ENCODE results near the gene DDX28. TPM values are rescaled to one million over a fixed set of nuclear protein-coding genes. Genes with fewer than 3 reads are reported as not detected.
A peak's percentile ranks its signal among the peaks of the same experiment; 100 is the strongest.
"Not testable (repeated sequence)": the region's sequence is repeated elsewhere in the genome, so short reads cannot be mapped to it uniquely, and the experiment has no call there.

Gene DDX28
- total RNA-seq, 3 donors from 2014 or later, result 6.1 to 7.2 (median 6.8) TPM

DNA sequence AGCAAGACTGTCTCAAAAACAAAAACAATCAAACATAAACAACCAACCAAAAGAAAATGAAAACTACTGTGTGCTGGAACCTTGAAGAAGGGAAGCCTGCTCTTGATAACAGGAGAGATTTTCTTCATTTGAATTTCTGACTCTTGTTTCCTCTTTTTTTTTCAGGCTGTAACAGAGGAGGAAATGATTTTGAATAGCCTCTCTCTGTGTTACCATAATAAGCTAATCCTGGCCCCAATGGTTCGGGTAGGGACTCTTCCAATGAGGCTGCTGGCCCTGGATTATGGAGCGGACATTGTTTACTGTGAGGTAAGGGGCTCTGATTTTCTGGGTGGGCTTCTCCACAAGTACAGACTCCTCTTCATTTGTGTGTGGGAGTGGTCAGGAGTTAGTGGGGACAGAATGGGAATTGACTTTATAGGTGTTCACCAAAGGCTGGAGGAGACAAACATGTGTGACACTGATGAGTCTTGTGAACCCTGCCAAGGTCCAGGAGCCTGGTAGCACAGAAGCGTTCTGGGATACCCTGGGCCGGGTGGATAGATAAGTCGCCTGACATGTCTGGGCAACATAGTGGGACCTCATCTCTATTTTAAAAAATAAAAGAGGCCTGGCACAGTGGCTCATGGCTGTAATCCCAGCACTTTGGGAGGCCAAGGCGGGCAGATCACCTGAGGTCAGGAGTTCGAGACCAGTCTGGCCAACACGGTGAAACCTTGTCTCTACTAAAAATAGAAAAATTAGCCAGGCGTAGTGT lies 15.0 kb upstream of the DDX28 start:
- DNase-seq (no peak), ATAC-seq (peak; percentile 23)
- Histone ChIP-seq H3K4me1 (ENCODE audit: low read depth) (no peaks in the 10 kb centered on the region), H3K36me3 (ENCODE audit: low read depth) (no peaks in the 10 kb centered on the region), H3K9me3 (no peaks in the 10 kb centered on the region), H3K4me3 (no peak overlapping the region)
- TF ChIP-seq, protein P1, sequence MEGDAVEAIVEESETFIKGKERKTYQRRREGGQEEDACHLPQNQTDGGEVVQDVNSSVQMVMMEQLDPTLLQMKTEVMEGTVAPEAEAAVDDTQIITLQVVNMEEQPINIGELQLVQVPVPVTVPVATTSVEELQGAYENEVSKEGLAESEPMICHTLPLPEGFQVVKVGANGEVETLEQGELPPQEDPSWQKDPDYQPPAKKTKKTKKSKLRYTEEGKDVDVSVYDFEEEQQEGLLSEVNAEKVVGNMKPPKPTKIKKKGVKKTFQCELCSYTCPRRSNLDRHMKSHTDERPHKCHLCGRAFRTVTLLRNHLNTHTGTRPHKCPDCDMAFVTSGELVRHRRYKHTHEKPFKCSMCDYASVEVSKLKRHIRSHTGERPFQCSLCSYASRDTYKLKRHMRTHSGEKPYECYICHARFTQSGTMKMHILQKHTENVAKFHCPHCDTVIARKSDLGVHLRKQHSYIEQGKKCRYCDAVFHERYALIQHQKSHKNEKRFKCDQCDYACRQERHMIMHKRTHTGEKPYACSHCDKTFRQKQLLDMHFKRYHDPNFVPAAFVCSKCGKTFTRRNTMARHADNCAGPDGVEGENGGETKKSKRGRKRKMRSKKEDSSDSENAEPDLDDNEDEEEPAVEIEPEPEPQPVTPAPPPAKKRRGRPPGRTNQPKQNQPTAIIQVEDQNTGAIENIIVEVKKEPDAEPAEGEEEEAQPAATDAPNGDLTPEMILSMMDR (IDR thresholded peaks at IDR 0.05), result no peak
- intact Hi-C loops (cut with DNase I, micrococcal nuclease), result no loop called here

DNA sequence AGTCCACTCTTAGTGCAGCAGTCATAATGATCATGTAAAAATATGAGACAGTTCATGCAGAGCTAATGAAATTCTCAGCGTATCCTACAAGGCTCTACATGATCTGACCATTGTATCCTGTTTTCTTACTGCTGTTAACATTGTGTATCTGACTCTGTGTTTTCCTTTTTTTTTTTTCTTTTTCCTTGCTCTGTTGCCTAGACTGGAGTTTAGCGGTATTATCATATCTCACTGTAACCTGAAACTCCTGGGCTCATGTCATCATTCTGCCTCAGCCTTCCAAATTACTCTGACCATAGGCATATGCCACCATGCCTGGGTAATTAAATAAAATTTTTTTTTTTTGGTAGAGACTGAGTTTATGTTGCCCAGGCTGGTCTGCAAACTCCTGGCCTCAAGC lies 12.2 kb upstream of the DDX28 start:
- H3K36me3 ChIP-seq (ENCODE audit: low read depth), result no peaks in the 10 kb centered on the region
- H3K4me3 ChIP-seq, result no peak overlapping the region
- intact Hi-C loops (cut with DNase I, micrococcal nuclease), result no loop called here
- H3K9me3 ChIP-seq, result no peaks in the 10 kb centered on the region
- no peaks in the 10 kb centered on the region for H3K4me1 ChIP-seq (ENCODE audit: low read depth)
- no peak for ATAC-seq
- DNase-seq, result no peak
- TF ChIP-seq, protein P1 (IDR thresholded peaks at IDR 0.05), result no peak

DNA sequence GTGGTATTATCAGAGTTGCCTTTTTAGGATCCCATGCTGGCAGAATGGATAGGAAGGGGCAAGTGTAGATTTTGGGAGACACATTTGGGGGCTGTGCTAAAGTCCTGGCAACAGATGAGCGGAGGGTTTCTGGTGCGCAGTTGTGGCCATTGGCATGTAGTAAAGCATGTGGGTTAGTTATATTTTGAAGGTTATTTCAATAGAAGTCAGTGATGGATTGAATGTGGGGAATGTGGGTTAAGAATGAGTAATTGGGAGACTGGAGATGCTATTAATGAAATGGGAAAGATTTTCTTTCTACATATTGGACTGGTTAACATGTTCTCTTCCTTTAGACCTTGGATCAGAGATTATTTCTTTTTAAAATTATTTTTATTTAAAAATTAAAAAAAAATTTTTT lies 10.1 kb upstream of the DDX28 start:
- Histone ChIP-seq H3K4me3 (no peak overlapping the region), H3K4me1 (ENCODE audit: low read depth) (no peaks in the 10 kb centered on the region), H3K36me3 (ENCODE audit: low read depth) (no peaks in the 10 kb centered on the region), H3K9me3 (no peaks in the 10 kb centered on the region)
- ATAC-seq, result no peak
- DNase-seq, result no peak
- TF ChIP-seq, protein P1 (IDR thresholded peaks at IDR 0.05), result no peak
- intact Hi-C loops (cut with DNase I, micrococcal nuclease), result no loop called here

DNA sequence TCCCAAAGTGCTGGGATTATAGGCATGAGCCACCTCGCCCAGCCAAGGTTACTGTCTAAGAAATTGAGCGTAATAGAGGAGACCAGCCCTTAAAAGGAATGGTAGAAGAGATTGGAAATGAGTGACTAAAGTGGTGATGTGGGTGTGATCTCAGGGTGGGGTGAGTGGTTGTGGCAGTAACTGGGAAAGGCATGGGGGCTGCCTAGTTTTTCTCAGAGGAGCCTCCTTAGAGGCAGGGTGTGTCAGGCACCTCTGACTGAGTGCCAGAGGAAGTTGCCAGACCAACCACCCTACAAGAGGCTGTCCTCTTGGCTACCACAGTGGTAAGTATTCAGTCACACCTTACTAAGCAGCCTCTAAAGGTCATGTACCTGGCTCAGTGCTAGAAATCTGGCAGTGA lies 8.9 kb upstream of the DDX28 start:
- ATAC-seq (peak; percentile 90), DNase-seq (peak in 1 of 3 donors; percentile 16)
- H3K9me3 ChIP-seq, result no peaks in the 10 kb centered on the region
- intact Hi-C loops (cut with DNase I, micrococcal nuclease), result no loop called here
- H3K36me3 ChIP-seq (ENCODE audit: low read depth), result no peaks in the 10 kb centered on the region
- TF ChIP-seq, protein P1 (IDR thresholded peaks at IDR 0.05), result no peak
- H3K4me3 ChIP-seq, result no peak overlapping the region
- H3K4me1 ChIP-seq (ENCODE audit: low read depth), result no peaks in the 10 kb centered on the region

DNA sequence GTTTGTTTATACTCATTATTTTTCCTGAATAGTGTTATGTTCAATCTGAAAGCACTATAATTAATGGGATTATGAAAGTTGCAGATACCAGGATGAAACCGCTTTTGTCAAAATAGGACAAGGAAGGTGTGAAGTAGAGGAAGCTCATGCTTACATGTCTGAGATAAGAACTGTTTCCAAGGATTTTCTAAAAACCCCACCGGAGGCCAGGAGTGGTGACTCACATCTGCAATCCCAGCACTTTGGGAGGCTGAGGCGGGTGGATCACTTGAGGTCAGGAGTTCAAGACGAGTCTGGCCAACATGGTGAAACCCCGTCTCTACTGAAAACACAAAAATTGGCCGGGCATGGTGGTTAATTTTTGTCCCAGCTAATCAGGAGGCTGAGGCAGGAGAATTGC lies 7.1 kb upstream of the DDX28 start:
- intact Hi-C loops (cut with DNase I, micrococcal nuclease); H3K36me3 ChIP-seq (ENCODE audit: low read depth); H3K9me3 ChIP-seq; H3K4me1 ChIP-seq (ENCODE audit: low read depth); H3K4me3 ChIP-seq; ATAC-seq; DNase-seq: not testable (repeated sequence)

DNA sequence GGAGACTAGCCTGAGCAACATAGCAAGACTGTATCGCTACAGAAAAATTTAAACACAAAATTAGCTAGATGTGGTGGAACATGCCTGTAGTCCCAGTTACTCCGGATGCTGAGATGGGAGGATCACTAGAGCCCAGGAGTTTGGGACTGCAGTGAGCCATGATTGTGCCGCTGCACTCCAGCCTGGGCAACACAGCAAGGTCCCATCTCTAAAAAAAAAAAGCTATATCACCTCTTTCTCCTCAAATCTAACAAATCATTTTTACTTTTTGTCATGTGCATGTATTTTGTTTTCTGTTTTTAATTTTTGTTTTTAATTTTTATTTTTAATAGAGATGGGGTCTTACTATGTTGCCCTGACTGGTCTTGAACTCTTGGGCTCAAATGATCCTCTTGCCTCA lies 6.0 kb upstream of the DDX28 start:
- peaks cover 2% of the 10 kb centered on the region for H3K4me1 ChIP-seq (ENCODE audit: low read depth)
- no peaks in the 10 kb centered on the region for H3K36me3 ChIP-seq (ENCODE audit: low read depth)
- intact Hi-C loops (cut with DNase I, micrococcal nuclease), result no loop called here
- TF ChIP-seq, protein P1 (IDR thresholded peaks at IDR 0.05), result no peak
- H3K4me3 ChIP-seq, result no peak overlapping the region
- H3K9me3 ChIP-seq, result no peaks in the 10 kb centered on the region
- no peak for DNase-seq
- no peak for ATAC-seq

All from mucosa of descending colon (tissue), 3 donors.